Suprapubic skin (tissue), 3 donors: Measurements from ENCODE around the gene UQCR11.

ENCODE experiments used
- CTCF ChIP-seq, 2 donors: fragments of 200-600 bp in 1 of 2; fragments of 450-650 bp in 1 of 2; sonication (generic) in 1 of 2; IDR thresholded peaks; one replicate each; pipeline ENCODE4 v1.5.1; 2016 to 2019; ENCODE audit warnings: antibody characterized with exemption in 2 of 2, mild to moderate bottlenecking in 1 of 2, moderate library complexity in 1 of 2
- EP300 ChIP-seq: sonication (generic); formaldehyde crosslinking; IDR thresholded peaks from one replicate; pipeline ENCODE4 v1.6.1; 2017; ENCODE audit warnings: antibody characterized with exemption

- TF ChIP-seq CTCF (IDR thresholded peaks at IDR 0.05) (no peak), EP300 (no peak)
Observed at GRCh38 chr19:1622541-1622940, 17.3 kb upstream of the UQCR11 start.
